GM06990 (cell line): ENCODE measurements around the gene LYZL1.
"Not testable (repeated sequence)": the region's sequence is repeated elsewhere in the genome, so short reads cannot be mapped to it uniquely, and the experiment has no call there.

Source experiments
- DNase-seq: peaks from one replicate; pipeline ENCODE4 v3.0.0-alpha.2; 2011; ENCODE audit not compliant: insufficient read length; ENCODE audit errors: extremely low read depth
- H3K27me3 ChIP-seq: replicated peaks from 2 replicates; pipeline ENCODE4 v1.6.0; 2011; ENCODE audit warnings: low read length; ENCODE audit not compliant: control insufficient read depth, insufficient read depth
- H3K36me3 ChIP-seq: 2 replicates; pipeline ENCODE4 v1.5.1; 2011; ENCODE audit warnings: low read length; ENCODE audit not compliant: control insufficient read depth, insufficient read depth
- H3K4me3 ChIP-seq: replicated peaks from 2 replicates; pipeline ENCODE4 v1.5.1; 2011; ENCODE audit warnings: low read depth, mild to moderate bottlenecking, control low read depth, low read length
- CTCF ChIP-seq: IDR thresholded peaks from 2 replicates; pipeline ENCODE4 v1.5.1; 2011; ENCODE audit warnings: low read length, control low read depth, mild to moderate bottlenecking, inconsistent platforms; ENCODE audit not compliant: insufficient read depth, poor library complexity, severe bottlenecking

LYZL1 gene

DNA sequence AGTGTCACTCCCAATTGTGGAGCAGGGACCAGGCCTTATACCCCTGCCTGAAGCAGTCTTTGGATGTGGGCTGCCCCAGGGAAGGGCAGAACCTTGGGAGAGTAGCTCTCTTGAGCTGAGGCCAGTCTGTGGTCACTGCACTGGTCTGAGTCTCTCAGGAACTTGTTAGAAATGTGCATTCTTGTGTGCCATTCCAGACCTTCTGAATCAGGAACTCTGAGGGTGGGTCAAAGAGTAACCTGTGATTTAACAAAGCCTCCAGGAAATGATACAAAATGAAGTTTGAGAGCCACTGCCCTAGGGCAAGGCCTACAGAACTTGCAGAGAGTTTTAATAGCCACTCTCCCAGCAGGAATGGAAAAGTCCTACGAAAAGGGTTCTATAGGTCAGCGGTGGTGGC lies 68.1 kb downstream of the LYZL1 start:
- TF ChIP-seq CTCF = no peak
- no peaks in the 10 kb centered on the region for H3K36me3 ChIP-seq
- DNase-seq = no peak
- H3K4me3 ChIP-seq = no peak overlapping the region
- no peaks in the 10 kb centered on the region for H3K27me3 ChIP-seq

DNA sequence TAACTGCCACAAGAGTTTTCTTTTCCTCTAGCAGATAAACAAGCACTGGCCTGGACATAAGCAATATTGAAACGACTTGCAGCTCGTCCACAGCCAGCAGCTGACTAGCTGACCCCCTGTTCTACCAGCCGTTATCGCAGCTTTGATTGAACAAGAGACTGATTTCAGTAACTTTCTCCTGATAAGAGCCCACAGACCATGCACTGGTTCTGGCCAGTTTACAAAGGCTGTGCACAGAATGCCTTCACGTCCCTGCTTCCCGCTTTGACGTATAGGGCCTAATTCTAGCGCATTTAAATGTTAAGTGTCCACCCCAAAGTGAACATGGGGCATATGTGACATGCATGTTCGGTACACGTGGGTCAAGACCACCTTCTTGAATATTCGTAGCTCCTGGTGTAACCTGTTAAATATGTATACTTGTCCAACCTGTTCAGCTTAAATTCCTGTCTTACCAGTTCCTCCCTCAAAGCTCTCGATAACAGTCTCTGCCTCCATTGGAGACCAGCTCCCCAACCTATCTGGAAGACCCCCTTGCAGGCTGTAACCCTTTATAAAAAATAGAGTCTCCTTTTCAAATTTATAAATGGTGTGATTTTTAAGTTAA lies 69.2 kb downstream of the LYZL1 start:
- Histone ChIP-seq H3K4me3 (no peak overlapping the region), H3K27me3 (no peaks in the 10 kb centered on the region), H3K36me3 (no peaks in the 10 kb centered on the region)
- TF ChIP-seq CTCF = no peak
- DNase-seq = no peak

DNA sequence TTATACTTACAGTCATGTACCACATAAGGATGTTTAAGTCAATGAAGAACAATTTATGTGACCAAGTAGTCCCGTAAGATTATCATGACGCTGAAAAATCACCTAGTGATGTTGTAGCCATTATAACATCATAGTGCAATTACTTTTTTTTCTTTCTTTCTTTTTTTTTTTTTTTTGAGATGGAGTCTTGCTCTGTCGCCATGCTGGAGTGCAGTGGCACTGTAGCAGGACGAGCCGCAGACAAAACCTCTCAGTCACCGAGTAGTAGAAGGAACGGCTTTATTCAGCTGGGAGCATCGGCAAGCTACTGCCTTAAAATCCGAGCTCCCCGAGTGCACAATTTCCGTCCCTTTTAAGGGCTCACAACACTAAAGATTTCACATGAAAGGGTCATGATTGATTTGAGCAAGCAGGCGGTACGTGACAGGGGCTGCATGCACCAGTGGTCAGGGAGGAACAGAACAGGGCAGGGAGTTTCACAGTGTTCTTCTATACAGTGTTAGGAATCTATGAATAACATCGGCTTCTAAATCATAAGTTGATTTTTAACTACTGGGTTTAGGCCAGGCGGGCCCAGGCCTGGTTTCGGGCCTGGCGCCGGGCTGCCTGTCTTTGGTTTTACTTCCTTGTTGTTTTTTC lies 71.5 kb downstream of the LYZL1 start:
- not testable (repeated sequence) for H3K36me3 ChIP-seq, H3K27me3 ChIP-seq, H3K4me3 ChIP-seq, DNase-seq
